Right lobe of liver (tissue), 4 donors: ENCODE data around the gene SLCO3A1.

Experiments
- POLR2A ChIP-seq: fragments of 450-650 bp; IDR thresholded peaks from one replicate; pipeline ENCODE4 v1.6.1; 2017; ENCODE audit warnings: antibody characterized with exemption, mild to moderate bottlenecking
- TF ChIP-seq, protein P1 (sequence below), 4 donors: fragments of 200-600 bp in 3 of 4; fragments of 450-650 bp in 1 of 4; IDR thresholded peaks; one replicate each; pipeline versions ENCODE4 v1.5.1 to v1.8.0; 2016 to 2022; ENCODE audit warnings: antibody characterized with exemption in 4 of 4, mild to moderate bottlenecking in 2 of 4
- donor health status: DM: no; HTN: no; CAD: no.
- donor health status: DM: no; HTN: no; CAD: no.
- donor health status: DM: no; HTN: yes; CAD: no.

DNA sequence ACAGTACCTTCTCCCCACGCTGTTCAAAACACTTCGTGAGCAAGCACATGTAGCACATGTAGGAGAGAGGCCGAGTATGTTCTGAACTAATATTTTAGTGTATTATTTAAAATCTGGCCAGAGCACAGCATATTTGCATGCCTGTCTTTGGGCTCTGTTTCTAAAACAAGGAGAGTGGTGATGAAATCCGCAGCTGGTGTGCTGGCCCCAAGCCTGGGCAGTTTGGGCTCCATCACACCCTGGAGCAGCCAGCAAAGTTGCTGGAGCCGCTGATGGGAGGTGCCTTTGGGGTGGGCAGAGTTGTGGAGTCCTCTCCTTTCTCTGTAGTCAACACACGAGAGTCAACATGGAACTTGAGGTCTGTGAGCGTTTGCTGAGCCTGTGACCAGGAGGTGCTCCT is 116.6 kb downstream of the SLCO3A1 start:
- TF ChIP-seq POLR2A, result no peak
- TF ChIP-seq, protein P1, sequence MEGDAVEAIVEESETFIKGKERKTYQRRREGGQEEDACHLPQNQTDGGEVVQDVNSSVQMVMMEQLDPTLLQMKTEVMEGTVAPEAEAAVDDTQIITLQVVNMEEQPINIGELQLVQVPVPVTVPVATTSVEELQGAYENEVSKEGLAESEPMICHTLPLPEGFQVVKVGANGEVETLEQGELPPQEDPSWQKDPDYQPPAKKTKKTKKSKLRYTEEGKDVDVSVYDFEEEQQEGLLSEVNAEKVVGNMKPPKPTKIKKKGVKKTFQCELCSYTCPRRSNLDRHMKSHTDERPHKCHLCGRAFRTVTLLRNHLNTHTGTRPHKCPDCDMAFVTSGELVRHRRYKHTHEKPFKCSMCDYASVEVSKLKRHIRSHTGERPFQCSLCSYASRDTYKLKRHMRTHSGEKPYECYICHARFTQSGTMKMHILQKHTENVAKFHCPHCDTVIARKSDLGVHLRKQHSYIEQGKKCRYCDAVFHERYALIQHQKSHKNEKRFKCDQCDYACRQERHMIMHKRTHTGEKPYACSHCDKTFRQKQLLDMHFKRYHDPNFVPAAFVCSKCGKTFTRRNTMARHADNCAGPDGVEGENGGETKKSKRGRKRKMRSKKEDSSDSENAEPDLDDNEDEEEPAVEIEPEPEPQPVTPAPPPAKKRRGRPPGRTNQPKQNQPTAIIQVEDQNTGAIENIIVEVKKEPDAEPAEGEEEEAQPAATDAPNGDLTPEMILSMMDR (IDR thresholded peaks at IDR 0.05), result no peak
